Measurements from ENCODE around the gene CAPN11.
A peak's percentile ranks its signal among the peaks of the same experiment; 100 is the strongest.
"Not testable (repeated sequence)": the region's sequence is repeated elsewhere in the genome, so short reads cannot be mapped to it uniquely, and the experiment has no call there.

CAPN11 gene

GRCh38 chr6:44132476-44132875, 26.1 kb upstream of the CAPN11 start:
- no peak for DNase-seq

GRCh38 chr6:44133003-44133931, 25.4 kb upstream of the CAPN11 start:
- peak; percentile 6 for DNase-seq

- DNase-seq = no peak
These were observed 24.5 kb upstream of the CAPN11 start for GRCh38 chr6:44133981-44134711.

GRCh38 chr6:44135173-44135758, 23.4 kb upstream of the CAPN11 start:
- no peak for DNase-seq

- no peak for DNase-seq
These were observed 22.7 kb upstream of the CAPN11 start for GRCh38 chr6:44135875-44136274.

- DNase-seq = no peak
These were observed 19.8 kb upstream of the CAPN11 start for GRCh38 chr6:44138717-44139350.

- DNase-seq = no peak
These were observed 19.3 kb upstream of the CAPN11 start for GRCh38 chr6:44139351-44139743.

- DNase-seq = no peak
These were observed 15.8 kb upstream of the CAPN11 start for GRCh38 chr6:44142835-44143234.

GRCh38 chr6:44143731-44144130, 14.9 kb upstream of the CAPN11 start:
- no peak for DNase-seq

GRCh38 chr6:44144536-44144935, 14.1 kb upstream of the CAPN11 start:
- not testable (repeated sequence) for DNase-seq

GRCh38 chr6:44145839-44146238, 12.8 kb upstream of the CAPN11 start:
- no peak for DNase-seq

GRCh38 chr6:44146685-44147084, 11.9 kb upstream of the CAPN11 start:
- no peak for DNase-seq

GRCh38 chr6:44147256-44147655, 11.4 kb upstream of the CAPN11 start:
- DNase-seq = no peak

GRCh38 chr6:44148306-44148705, 10.3 kb upstream of the CAPN11 start:
- no peak for DNase-seq

GRCh38 chr6:44149369-44150012, 9.1 kb upstream of the CAPN11 start:
- DNase-seq = no peak

- DNase-seq = no peak
These were observed 8.2 kb upstream of the CAPN11 start for GRCh38 chr6:44150317-44150917.

- no peak for DNase-seq
These were observed 7.1 kb upstream of the CAPN11 start for GRCh38 chr6:44151348-44152108.

- DNase-seq = no peak
These were observed 6.5 kb upstream of the CAPN11 start for GRCh38 chr6:44152109-44152461.

- no peak for DNase-seq
These were observed 6.1 kb upstream of the CAPN11 start for GRCh38 chr6:44152533-44152932.

- no peak for DNase-seq
These were observed 4.6 kb upstream of the CAPN11 start for GRCh38 chr6:44154067-44154466.

- DNase-seq = no peak
These were observed 2.0 kb upstream of the CAPN11 start for GRCh38 chr6:44156494-44157151.

Measured in NCI-H1436 treated with DMSO at 0.1 percent for 48 hours (cell line).